Measurements from ENCODE around the gene OR5M11.

OR5M11 gene

GRCh38 chr11:56533054-56533740 is 9.9 kb downstream of the OR5M11 start:
- H3K9me3 ChIP-seq (ENCODE audit: control extremely low read depth in 1 of 5, control insufficient read depth in 4 of 5, insufficient read depth in 2 of 5, low read depth in 1 of 5, low read length in 4 of 5), result no peaks in the 10 kb centered on the region
- no peaks in the 10 kb centered on the region for H3K27me3 ChIP-seq (replicated peaks in 2 of 5; ENCODE audit: control insufficient read depth in 4 of 5, insufficient read depth in 5 of 5, low read length in 4 of 5)
- no peak for DNase-seq
- H3K4me1 ChIP-seq (ENCODE audit: control extremely low read depth in 1 of 4, control insufficient read depth in 4 of 4, insufficient read depth in 4 of 4, low read length in 3 of 4), result no peaks in the 10 kb centered on the region
- no peak overlapping the region for H3K4me3 ChIP-seq (ENCODE audit: control insufficient read depth in 1 of 7, extremely low read depth in 1 of 7, insufficient read depth in 4 of 7, low read depth in 2 of 7, low read length in 6 of 7)
- CTCF ChIA-PET, result no interaction called here
- H3K27ac ChIP-seq (ENCODE audit: insufficient read depth in 1 of 2, low read depth in 1 of 2, low read length in 2 of 2, poor library complexity in 1 of 2, severe bottlenecking in 2 of 2), result no peak overlapping the region
- WGBS (ENCODE audit: insufficient coverage), result 74% methylated on average over 2 of the region's 3 CpGs
- POLR2A ChIA-PET, result no interaction called here
- H3K36me3 ChIP-seq (ENCODE audit: control insufficient read depth in 4 of 4, insufficient read depth in 4 of 4, low read length in 3 of 4), result no peaks in the 10 kb centered on the region

DNA sequence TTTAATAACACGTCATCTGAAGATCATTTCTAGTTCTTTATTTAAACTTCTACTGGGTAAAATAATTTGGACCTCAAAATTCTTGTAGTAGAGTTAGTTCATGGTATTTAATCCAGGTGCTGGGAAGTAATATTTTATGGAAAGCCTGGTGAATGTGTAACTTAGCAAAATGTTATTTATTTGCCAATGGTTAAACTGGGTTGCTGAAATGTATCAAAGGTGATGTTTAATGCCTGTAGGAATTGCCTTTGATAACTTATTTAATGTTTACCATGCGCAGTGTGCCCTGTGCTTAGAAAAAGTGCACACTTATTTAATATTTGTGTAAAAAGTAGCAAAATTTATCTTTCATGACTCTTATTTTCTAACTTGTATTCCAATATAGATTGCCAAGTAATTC is 11.2 kb downstream of the OR5M11 start:
- ChIA-PET CTCF (no interaction called here), POLR2A (no interaction called here)
- no peak for DNase-seq
- WGBS (ENCODE audit: insufficient coverage), result no CpG with 5 or more reads among the region's 2 CpGs
- no peak overlapping the region for H3K4me3 ChIP-seq (ENCODE audit: control insufficient read depth in 1 of 7, extremely low read depth in 1 of 7, insufficient read depth in 4 of 7, low read depth in 2 of 7, low read length in 6 of 7)
- no peaks in the 10 kb centered on the region for H3K27me3 ChIP-seq (replicated peaks in 2 of 5; ENCODE audit: control insufficient read depth in 4 of 5, insufficient read depth in 5 of 5, low read length in 4 of 5)
- no peak overlapping the region for H3K27ac ChIP-seq (ENCODE audit: insufficient read depth in 1 of 2, low read depth in 1 of 2, low read length in 2 of 2, poor library complexity in 1 of 2, severe bottlenecking in 2 of 2)
- H3K9me3 ChIP-seq (ENCODE audit: control extremely low read depth in 1 of 5, control insufficient read depth in 4 of 5, insufficient read depth in 2 of 5, low read depth in 1 of 5, low read length in 4 of 5), result no peaks in the 10 kb centered on the region
- H3K4me1 ChIP-seq (ENCODE audit: control extremely low read depth in 1 of 4, control insufficient read depth in 4 of 4, insufficient read depth in 4 of 4, low read length in 3 of 4), result no peaks in the 10 kb centered on the region
- H3K36me3 ChIP-seq (ENCODE audit: control insufficient read depth in 4 of 4, insufficient read depth in 4 of 4, low read length in 3 of 4), result no peaks in the 10 kb centered on the region

GRCh38 chr11:56522008-56522407 is 21.0 kb downstream of the OR5M11 start:
- no peak for DNase-seq
- CTCF ChIA-PET, result no interaction called here
- 65% methylated on average over 5 of the region's 5 CpGs for WGBS (ENCODE audit: insufficient coverage)

GRCh38 chr11:56513280-56513679 is 29.8 kb downstream of the OR5M11 start:
- Histone ChIP-seq H3K27me3 (replicated peaks in 2 of 5; ENCODE audit: control insufficient read depth in 4 of 5, insufficient read depth in 5 of 5, low read length in 4 of 5) (no peaks in the 10 kb centered on the region), H3K27ac (ENCODE audit: insufficient read depth in 1 of 2, low read depth in 1 of 2, low read length in 2 of 2, poor library complexity in 1 of 2, severe bottlenecking in 2 of 2) (no peak overlapping the region), H3K4me1 (ENCODE audit: control extremely low read depth in 1 of 4, control insufficient read depth in 4 of 4, insufficient read depth in 4 of 4, low read length in 3 of 4) (no peaks in the 10 kb centered on the region), H3K36me3 (ENCODE audit: control insufficient read depth in 4 of 4, insufficient read depth in 4 of 4, low read length in 3 of 4) (no peaks in the 10 kb centered on the region), H3K9me3 (ENCODE audit: control extremely low read depth in 1 of 5, control insufficient read depth in 4 of 5, insufficient read depth in 2 of 5, low read depth in 1 of 5, low read length in 4 of 5) (no peaks in the 10 kb centered on the region), H3K4me3 (ENCODE audit: control insufficient read depth in 1 of 7, extremely low read depth in 1 of 7, insufficient read depth in 4 of 7, low read depth in 2 of 7, low read length in 6 of 7) (no peak overlapping the region)
- CTCF ChIA-PET, result no interaction called here
- WGBS (ENCODE audit: insufficient coverage), result no CpG with 5 or more reads among the region's 1 CpG
- POLR2A ChIA-PET, result no interaction called here
- DNase-seq, result no peak

More at GRCh38 chr11:56522008-56522407, 21.0 kb downstream of the OR5M11 start:
- Histone ChIP-seq H3K27ac (ENCODE audit: insufficient read depth in 1 of 2, low read depth in 1 of 2, low read length in 2 of 2, poor library complexity in 1 of 2, severe bottlenecking in 2 of 2) (no peak overlapping the region), H3K27me3 (replicated peaks in 2 of 5; ENCODE audit: control insufficient read depth in 4 of 5, insufficient read depth in 5 of 5, low read length in 4 of 5) (no peaks in the 10 kb centered on the region), H3K36me3 (ENCODE audit: control insufficient read depth in 4 of 4, insufficient read depth in 4 of 4, low read length in 3 of 4) (no peaks in the 10 kb centered on the region), H3K9me3 (ENCODE audit: control extremely low read depth in 1 of 5, control insufficient read depth in 4 of 5, insufficient read depth in 2 of 5, low read depth in 1 of 5, low read length in 4 of 5) (no peaks in the 10 kb centered on the region), H3K4me1 (ENCODE audit: control extremely low read depth in 1 of 4, control insufficient read depth in 4 of 4, insufficient read depth in 4 of 4, low read length in 3 of 4) (no peaks in the 10 kb centered on the region), H3K4me3 (ENCODE audit: control insufficient read depth in 1 of 7, extremely low read depth in 1 of 7, insufficient read depth in 4 of 7, low read depth in 2 of 7, low read length in 6 of 7) (no peak overlapping the region)
- POLR2A ChIA-PET, result no interaction called here

- H3K36me3 ChIP-seq (ENCODE audit: control insufficient read depth in 4 of 4, insufficient read depth in 4 of 4, low read length in 3 of 4), result no peaks in the 10 kb centered on the region
- H3K9me3 ChIP-seq (ENCODE audit: control extremely low read depth in 1 of 5, control insufficient read depth in 4 of 5, insufficient read depth in 2 of 5, low read depth in 1 of 5, low read length in 4 of 5), result no peaks in the 10 kb centered on the region
- no peak for DNase-seq
- no peaks in the 10 kb centered on the region for H3K4me1 ChIP-seq (ENCODE audit: control extremely low read depth in 1 of 4, control insufficient read depth in 4 of 4, insufficient read depth in 4 of 4, low read length in 3 of 4)
- no peak overlapping the region for H3K4me3 ChIP-seq (ENCODE audit: control insufficient read depth in 1 of 7, extremely low read depth in 1 of 7, insufficient read depth in 4 of 7, low read depth in 2 of 7, low read length in 6 of 7)
- H3K27me3 ChIP-seq (replicated peaks in 2 of 5; ENCODE audit: control insufficient read depth in 4 of 5, insufficient read depth in 5 of 5, low read length in 4 of 5), result no peaks in the 10 kb centered on the region
- no peak overlapping the region for H3K27ac ChIP-seq (ENCODE audit: insufficient read depth in 1 of 2, low read depth in 1 of 2, low read length in 2 of 2, poor library complexity in 1 of 2, severe bottlenecking in 2 of 2)
- no CpG with 5 or more reads among the region's 1 CpG for WGBS (ENCODE audit: insufficient coverage)
- CTCF ChIA-PET, result no interaction called here
- POLR2A ChIA-PET, result no interaction called here
These were observed 33.6 kb downstream of the OR5M11 start for GRCh38 chr11:56509439-56509838.

DNA sequence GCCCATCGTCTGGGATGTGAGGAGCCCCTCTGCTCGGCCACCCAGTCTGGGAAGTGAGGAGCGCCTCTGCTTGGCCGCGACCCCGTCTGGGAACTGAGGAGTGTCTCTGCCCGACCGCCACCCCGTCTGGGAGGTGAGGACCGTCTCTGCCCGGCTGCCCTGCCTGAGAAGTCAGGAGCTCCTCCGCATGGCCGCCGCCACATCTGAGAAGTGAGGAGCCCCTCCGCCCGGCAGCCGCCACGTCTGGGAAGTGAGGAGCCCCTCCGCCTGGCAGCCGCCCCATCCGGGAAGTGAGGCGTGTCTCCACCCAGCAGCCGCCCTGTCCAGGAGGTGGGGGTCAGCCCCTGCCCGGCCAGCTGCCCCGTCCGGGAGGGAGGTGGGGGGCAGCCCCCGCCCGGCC is 46.0 kb downstream of the OR5M11 start:
- no peak for DNase-seq
- ChIA-PET POLR2A (no interaction called here), CTCF (no interaction called here)
- H3K27me3 ChIP-seq (replicated peaks in 2 of 5; ENCODE audit: control insufficient read depth in 4 of 5, insufficient read depth in 5 of 5, low read length in 4 of 5), result no peaks in the 10 kb centered on the region
- H3K4me3 ChIP-seq (ENCODE audit: control insufficient read depth in 1 of 7, extremely low read depth in 1 of 7, insufficient read depth in 4 of 7, low read depth in 2 of 7, low read length in 6 of 7), result no peak overlapping the region
- no peak overlapping the region for H3K27ac ChIP-seq (ENCODE audit: insufficient read depth in 1 of 2, low read depth in 1 of 2, low read length in 2 of 2, poor library complexity in 1 of 2, severe bottlenecking in 2 of 2)
- no peaks in the 10 kb centered on the region for H3K36me3 ChIP-seq (ENCODE audit: control insufficient read depth in 4 of 4, insufficient read depth in 4 of 4, low read length in 3 of 4)
- peaks cover 0 to 2% (median 0%) of the 10 kb centered on the region in 5 experiments for H3K9me3 ChIP-seq (ENCODE audit: control extremely low read depth in 1 of 5, control insufficient read depth in 4 of 5, insufficient read depth in 2 of 5, low read depth in 1 of 5, low read length in 4 of 5)
- H3K4me1 ChIP-seq (ENCODE audit: control extremely low read depth in 1 of 4, control insufficient read depth in 4 of 4, insufficient read depth in 4 of 4, low read length in 3 of 4), result no peaks in the 10 kb centered on the region
- 96% methylated on average over 24 of the region's 28 CpGs for WGBS (ENCODE audit: insufficient coverage)

GRCh38 chr11:56495117-56495516 is 47.9 kb downstream of the OR5M11 start:
- WGBS (ENCODE audit: insufficient coverage), result no CpG with 5 or more reads among the region's 2 CpGs
- POLR2A ChIA-PET, result no interaction called here
- Histone ChIP-seq H3K27ac (ENCODE audit: insufficient read depth in 1 of 2, low read depth in 1 of 2, low read length in 2 of 2, poor library complexity in 1 of 2, severe bottlenecking in 2 of 2) (no peak overlapping the region), H3K36me3 (ENCODE audit: control insufficient read depth in 4 of 4, insufficient read depth in 4 of 4, low read length in 3 of 4) (no peaks in the 10 kb centered on the region), H3K4me1 (ENCODE audit: control extremely low read depth in 1 of 4, control insufficient read depth in 4 of 4, insufficient read depth in 4 of 4, low read length in 3 of 4) (no peaks in the 10 kb centered on the region), H3K27me3 (replicated peaks in 2 of 5; ENCODE audit: control insufficient read depth in 4 of 5, insufficient read depth in 5 of 5, low read length in 4 of 5) (no peaks in the 10 kb centered on the region), H3K4me3 (ENCODE audit: control insufficient read depth in 1 of 7, extremely low read depth in 1 of 7, insufficient read depth in 4 of 7, low read depth in 2 of 7, low read length in 6 of 7) (no peak overlapping the region), H3K9me3 (ENCODE audit: control extremely low read depth in 1 of 5, control insufficient read depth in 4 of 5, insufficient read depth in 2 of 5, low read depth in 1 of 5, low read length in 4 of 5) (peaks cover 0 to 2% (median 0%) of the 10 kb centered on the region in 5 experiments)
- DNase-seq, result no peak
- CTCF ChIA-PET, result no interaction called here
